Mesenchymal stem cell (in vitro differentiated cells and primary cell): ENCODE measurements around the gene ABCA12.

Experiments
- DNase-seq: peaks from one replicate; pipeline ENCODE4 v3.0.0-alpha.2; 2013
- H2AFZ ChIP-seq: one replicate; pipeline ENCODE4 v1.6.1; 2013; ENCODE audit warnings: low read depth, mild to moderate bottlenecking, control low read depth, inconsistent platforms, low read length, moderate library complexity
- H2AK5ac ChIP-seq: 2 replicates; pipeline ENCODE4 v1.6.1; 2013; ENCODE audit warnings: low read length, moderate library complexity, mild to moderate bottlenecking, inconsistent platforms; ENCODE audit not compliant: severe bottlenecking
- H2BK120ac ChIP-seq: one replicate; pipeline ENCODE4 v1.6.1; 2013; ENCODE audit warnings: low read depth, mild to moderate bottlenecking, inconsistent platforms, low read length, moderate library complexity
- H2BK12ac ChIP-seq, 2 experiments: one replicate each; pipeline ENCODE4 v1.6.1; 2013; ENCODE audit warnings: inconsistent platforms in 2 of 2, low read length in 2 of 2, mild to moderate bottlenecking in 2 of 2, moderate library complexity in 2 of 2, control low read depth in 1 of 2
- H2BK15ac ChIP-seq: one replicate; pipeline ENCODE4 v1.6.1; 2013; ENCODE audit warnings: mild to moderate bottlenecking, low read depth, inconsistent platforms; ENCODE audit not compliant: poor library complexity, severe bottlenecking
- H2BK5ac ChIP-seq: 2 replicates; pipeline ENCODE4 v1.6.1; 2013; ENCODE audit warnings: low read depth, mild to moderate bottlenecking, low read length, control low read depth, inconsistent platforms; ENCODE audit not compliant: poor library complexity, severe bottlenecking
- H3K14ac ChIP-seq, 2 experiments: one replicate each; pipeline ENCODE4 v1.6.1; 2013; ENCODE audit warnings: inconsistent platforms in 2 of 2, low read length in 2 of 2, control low read depth in 1 of 2, mild to moderate bottlenecking in 1 of 2, moderate library complexity in 1 of 2
- H3K18ac ChIP-seq, 2 experiments: one replicate each; pipeline ENCODE4 v1.6.1; 2013; ENCODE audit warnings: inconsistent platforms in 2 of 2, low read length in 2 of 2, control low read depth in 1 of 2, low read depth in 1 of 2, mild to moderate bottlenecking in 1 of 2
- H3K23ac ChIP-seq, 2 experiments: one replicate each; pipeline ENCODE4 v1.6.1; 2013; ENCODE audit warnings: inconsistent platforms in 2 of 2, low read length in 2 of 2, mild to moderate bottlenecking in 2 of 2, moderate library complexity in 2 of 2, control low read depth in 1 of 2
- H3K27ac ChIP-seq: 2 replicates; pipeline ENCODE4 v1.5.1; 2013; ENCODE audit warnings: mild to moderate bottlenecking, moderate library complexity, low read length, control low read depth, inconsistent platforms; ENCODE audit not compliant: poor library complexity, severe bottlenecking
- H3K27me3 ChIP-seq, 2 experiments: 2 replicates each; pipeline versions ENCODE4 v1.6.1 to v1.7.0; 2013; ENCODE audit warnings: low read length in 2 of 2, mild to moderate bottlenecking in 2 of 2, moderate library complexity in 2 of 2, control low read depth in 1 of 2, inconsistent platforms in 1 of 2; ENCODE audit not compliant: control insufficient read depth in 1 of 2, insufficient read depth in 1 of 2
- H3K36me3 ChIP-seq, 2 experiments: 2 replicates each; pipeline versions ENCODE4 v1.6.1 to v1.7.0; 2013; ENCODE audit warnings: low read length in 2 of 2, control low read depth in 1 of 2, inconsistent platforms in 1 of 2, low read depth in 1 of 2, mild to moderate bottlenecking in 1 of 2; ENCODE audit not compliant: insufficient read depth in 2 of 2, control insufficient read depth in 1 of 2
- H3K4ac ChIP-seq, 2 experiments: one replicate each; pipeline ENCODE4 v1.6.1; 2013; ENCODE audit warnings: inconsistent platforms in 2 of 2, low read length in 2 of 2, mild to moderate bottlenecking in 2 of 2, moderate library complexity in 2 of 2, control low read depth in 1 of 2, low read depth in 1 of 2
- H3K4me1 ChIP-seq: 2 replicates; pipeline ENCODE4 v1.6.1; 2013; ENCODE audit warnings: low read depth, low read length, control low read depth; ENCODE audit not compliant: control insufficient read depth, insufficient read depth
- H3K4me2 ChIP-seq: 2 replicates; pipeline ENCODE4 v1.6.1; 2013; ENCODE audit warnings: low read length, mild to moderate bottlenecking, inconsistent platforms; ENCODE audit not compliant: poor library complexity, severe bottlenecking
- H3K4me3 ChIP-seq, 2 experiments: 2 replicates each; pipeline versions ENCODE4 v1.5.1 to v1.7.0; 2013; ENCODE audit warnings: low read length in 2 of 2, mild to moderate bottlenecking in 2 of 2, control low read depth in 1 of 2, low read depth in 1 of 2; ENCODE audit not compliant: insufficient read depth in 1 of 2
- H3K79me1 ChIP-seq: replicated peaks from 2 replicates; pipeline ENCODE4 v1.6.1; 2013; ENCODE audit warnings: mild to moderate bottlenecking, control low read depth, low read length, inconsistent platforms; ENCODE audit not compliant: poor library complexity, severe bottlenecking
- H3K9ac ChIP-seq: 2 replicates; pipeline ENCODE4 v1.7.0; 2013; ENCODE audit warnings: mild to moderate bottlenecking, low read length, moderate library complexity
- H3K9me3 ChIP-seq: 2 replicates; pipeline ENCODE4 v1.7.0; 2013; ENCODE audit warnings: mild to moderate bottlenecking, low read length; ENCODE audit not compliant: control insufficient read depth
- H4K8ac ChIP-seq: one replicate; pipeline ENCODE4 v1.6.1; 2013; ENCODE audit warnings: inconsistent platforms, mild to moderate bottlenecking, low read length, moderate library complexity
- H4K91ac ChIP-seq: one replicate; pipeline ENCODE4 v1.6.1; 2013; ENCODE audit warnings: mild to moderate bottlenecking, low read length, inconsistent platforms
- WGBS: methylation state at CpG from one replicate; pipeline ENCODE4 v1.1.7; 2013; ENCODE audit warnings: mixed read lengths; 5-methylcytosine and 5-hydroxymethylcytosine counted together

The ABCA12 gene

DNA sequence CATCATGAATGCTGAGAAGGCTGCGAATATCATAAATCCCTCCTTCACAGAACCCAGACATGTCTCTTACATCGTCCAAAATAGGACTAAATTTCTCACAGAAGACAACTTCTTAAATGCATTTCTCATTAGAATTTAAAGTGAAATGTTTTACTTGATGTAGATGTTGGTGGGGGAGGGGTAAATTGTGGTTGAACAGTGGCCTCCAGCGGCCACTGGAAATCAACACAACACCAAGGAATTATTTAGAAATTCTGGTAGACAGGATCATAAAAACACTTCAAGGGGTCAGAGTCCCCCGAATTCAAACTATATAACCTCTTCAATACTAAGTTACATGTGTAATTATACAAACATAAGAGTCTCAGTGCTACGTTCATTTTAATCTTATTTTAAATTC lies 135.9 kb downstream of the ABCA12 start:
- 100% methylated on average over 1 of the region's 5 CpGs for WGBS
- Histone ChIP-seq H3K27ac (no peak overlapping the region), H3K4ac (no peak overlapping the region), H4K8ac (no peak overlapping the region), H3K18ac (no peak overlapping the region), H3K9ac (peak overlapping the region; percentile 71), H2BK120ac (no peak overlapping the region), H2BK15ac (no peak overlapping the region), H3K36me3 (no peaks in the 10 kb centered on the region), H2AFZ (no peak overlapping the region), H3K23ac (no peak overlapping the region), H3K9me3 (no peaks in the 10 kb centered on the region), H3K4me3 (no peak overlapping the region), H2AK5ac (no peak overlapping the region), H4K91ac (no peak overlapping the region), H3K14ac (no peak overlapping the region), H3K79me1 (no peaks in the 10 kb centered on the region), H2BK12ac (no peak overlapping the region), H3K4me1 (no peaks in the 10 kb centered on the region), H3K27me3 (no peaks in the 10 kb centered on the region), H2BK5ac (no peak overlapping the region), H3K4me2 (no peak overlapping the region)
- DNase-seq: peak; percentile 42

DNA sequence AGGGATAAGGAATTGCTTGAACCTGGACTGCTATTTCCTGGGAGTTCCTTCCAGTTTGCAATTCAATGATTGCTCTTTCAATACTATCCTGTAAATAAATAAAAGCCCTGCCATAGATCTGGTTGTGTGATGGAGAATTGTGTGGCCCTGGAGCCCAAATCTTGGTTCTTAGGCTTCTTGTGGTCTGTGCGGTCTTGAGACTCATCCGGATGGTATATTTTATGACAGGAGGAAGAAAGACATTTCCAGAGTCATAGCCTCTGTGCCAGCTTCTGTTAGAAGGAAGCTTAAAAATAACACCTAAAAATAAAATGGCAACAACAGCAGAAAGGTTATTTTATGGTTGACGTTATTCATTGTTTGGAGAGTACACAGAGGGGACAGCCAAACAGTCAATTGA lies 137.7 kb downstream of the ABCA12 start:
- Histone ChIP-seq H2BK12ac (no peak overlapping the region), H2BK5ac (no peak overlapping the region), H3K14ac (no peak overlapping the region), H2BK120ac (no peak overlapping the region), H3K79me1 (no peaks in the 10 kb centered on the region), H3K23ac (no peak overlapping the region), H4K8ac (no peak overlapping the region), H3K4ac (no peak overlapping the region), H3K4me2 (no peak overlapping the region), H3K4me3 (no peak overlapping the region), H2AK5ac (no peak overlapping the region), H2AFZ (no peak overlapping the region), H3K9me3 (no peaks in the 10 kb centered on the region), H3K9ac (no peak overlapping the region), H3K4me1 (no peaks in the 10 kb centered on the region), H3K36me3 (no peaks in the 10 kb centered on the region), H3K27ac (no peak overlapping the region), H3K27me3 (no peaks in the 10 kb centered on the region), H2BK15ac (no peak overlapping the region), H3K18ac (no peak overlapping the region), H4K91ac (no peak overlapping the region)
- WGBS: 100% methylated on average over 1 of the region's 3 CpGs
- DNase-seq: no peak

DNA sequence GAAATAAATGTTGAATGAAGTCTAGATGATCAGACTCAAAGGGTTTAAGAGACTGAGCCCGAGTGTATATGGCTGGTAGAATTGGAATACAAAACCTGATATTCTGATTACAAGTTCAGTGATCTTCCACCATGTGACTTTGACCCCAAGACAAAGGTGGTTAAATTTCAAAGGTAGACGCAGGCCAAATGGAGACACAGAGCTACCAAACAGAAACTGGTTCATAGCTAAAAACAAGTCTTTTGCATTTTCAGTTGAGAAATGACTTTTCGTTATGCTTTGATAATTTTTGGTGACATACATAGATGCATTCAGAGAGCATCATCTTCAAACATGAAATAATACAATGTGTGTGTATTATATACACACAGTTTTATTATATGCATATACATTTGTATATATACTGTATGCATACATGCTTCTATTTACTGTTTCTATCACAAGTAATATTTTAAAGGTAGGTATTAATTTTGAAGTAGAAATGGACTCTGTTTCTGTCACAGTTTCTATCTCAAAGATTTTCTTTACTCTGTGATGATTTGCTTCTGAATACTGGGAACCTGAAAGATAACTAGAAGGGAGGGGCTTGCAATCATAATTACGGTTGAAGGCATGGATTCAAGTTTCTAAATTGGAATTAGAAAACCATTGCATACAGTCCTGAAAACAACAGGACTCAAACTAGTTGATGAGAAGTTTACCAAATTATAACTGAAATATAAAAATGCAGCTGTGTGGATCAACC lies 142.3 kb downstream of the ABCA12 start:
- Histone ChIP-seq H3K4me3 (no peak overlapping the region), H3K27ac (no peak overlapping the region), H2BK15ac (no peak overlapping the region), H3K14ac (no peak overlapping the region), H3K18ac (no peak overlapping the region), H2AFZ (no peak overlapping the region), H3K4me1 (no peaks in the 10 kb centered on the region), H4K8ac (no peak overlapping the region), H3K9ac (no peak overlapping the region), H3K4me2 (no peak overlapping the region), H3K9me3 (no peaks in the 10 kb centered on the region), H2BK120ac (no peak overlapping the region), H3K36me3 (no peaks in the 10 kb centered on the region), H3K27me3 (no peaks in the 10 kb centered on the region), H2BK12ac (no peak overlapping the region), H3K4ac (no peak overlapping the region), H2BK5ac (no peak overlapping the region), H3K23ac (no peak overlapping the region), H4K91ac (no peak overlapping the region), H2AK5ac (no peak overlapping the region), H3K79me1 (no peaks in the 10 kb centered on the region)
- DNase-seq: no peak
- WGBS: 93% methylated on average over 3 of the region's 4 CpGs

DNA sequence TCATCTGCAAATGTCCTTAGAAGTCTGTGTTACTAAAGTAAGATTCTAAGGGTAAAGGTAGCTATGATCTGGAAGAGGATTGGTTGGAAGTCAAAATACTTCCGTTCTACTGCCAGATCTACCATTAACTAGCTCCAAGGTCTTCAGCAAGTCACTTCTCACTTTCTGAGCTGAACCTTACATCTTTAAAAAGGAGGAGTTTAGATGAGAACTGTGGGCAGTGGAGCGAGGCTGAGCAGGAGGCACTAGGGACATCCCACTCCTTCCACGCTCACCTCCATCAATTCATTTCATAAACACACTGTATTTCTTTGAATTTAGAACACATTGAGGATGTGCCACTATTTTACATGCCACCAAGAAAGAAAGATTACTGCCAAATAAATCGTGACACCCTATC lies 143.0 kb downstream of the ABCA12 start:
- Histone ChIP-seq H3K4me2 (no peak overlapping the region), H3K4me1 (no peaks in the 10 kb centered on the region), H2BK15ac (no peak overlapping the region), H2BK5ac (no peak overlapping the region), H3K14ac (no peak overlapping the region), H3K18ac (no peak overlapping the region), H3K36me3 (no peaks in the 10 kb centered on the region), H2AFZ (no peak overlapping the region), H4K91ac (no peak overlapping the region), H3K23ac (no peak overlapping the region), H4K8ac (no peak overlapping the region), H3K79me1 (no peaks in the 10 kb centered on the region), H3K27me3 (no peaks in the 10 kb centered on the region), H2BK120ac (no peak overlapping the region), H3K4ac (no peak overlapping the region), H2AK5ac (no peak overlapping the region), H3K9ac (no peak overlapping the region), H3K27ac (no peak overlapping the region), H3K9me3 (no peaks in the 10 kb centered on the region), H3K4me3 (no peak overlapping the region), H2BK12ac (no peak overlapping the region)
- DNase-seq: no peak
- WGBS: 100% methylated on average over 2 of the region's 4 CpGs
